ENCODE data around the gene GALNT1. TPM values are rescaled to one million over a fixed set of nuclear protein-coding genes. Genes with fewer than 3 reads are reported as not detected.
A peak's percentile ranks its signal among the peaks of the same experiment; 100 is the strongest.

GALNT1 gene
- total RNA-seq (10 to 100 TPM; 29.5 to 58.7 (median 52.6) TPM), polyA plus RNA-seq (10 to 100 TPM; 23.7 to 70.3 (median 32.5) TPM)
- long read RNA-seq, donor 1, partial matches to known transcripts = 1 of 50 reads
- long read RNA-seq, donor 1, other reads (novel, unspliced or antisense) = 49 of 50 reads
- long read RNA-seq, donor 2, partial matches to known transcripts = 7 of 111 reads
- long read RNA-seq, donor 2, other reads (novel, unspliced or antisense) = 103 of 111 reads

DNA sequence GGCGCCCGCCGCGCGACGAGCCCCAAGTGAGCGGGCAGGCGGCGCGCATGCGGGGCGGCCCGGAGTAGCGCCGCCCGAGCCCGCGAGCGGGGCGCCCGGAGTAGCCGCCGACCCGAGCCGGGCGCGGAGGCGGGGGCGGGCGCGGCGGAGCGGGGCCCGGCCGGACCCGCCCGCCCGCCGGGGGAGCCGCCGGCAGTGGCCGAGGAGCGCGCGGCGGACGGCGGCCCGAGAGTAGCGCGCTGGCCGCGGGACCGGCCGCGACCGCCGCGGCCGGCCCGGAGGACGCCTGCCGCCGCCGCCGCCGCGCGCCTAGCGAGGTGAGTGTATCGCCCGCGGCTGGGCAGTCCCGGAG is at the start of gene GALNT1:
Gene GALNT1, plus strand, starts transcription at position 195 of the 352 bp plus-strand sequence. CDS start 72,923 bp downstream, outside the sequence.
- TF ChIP-seq, protein P1, sequence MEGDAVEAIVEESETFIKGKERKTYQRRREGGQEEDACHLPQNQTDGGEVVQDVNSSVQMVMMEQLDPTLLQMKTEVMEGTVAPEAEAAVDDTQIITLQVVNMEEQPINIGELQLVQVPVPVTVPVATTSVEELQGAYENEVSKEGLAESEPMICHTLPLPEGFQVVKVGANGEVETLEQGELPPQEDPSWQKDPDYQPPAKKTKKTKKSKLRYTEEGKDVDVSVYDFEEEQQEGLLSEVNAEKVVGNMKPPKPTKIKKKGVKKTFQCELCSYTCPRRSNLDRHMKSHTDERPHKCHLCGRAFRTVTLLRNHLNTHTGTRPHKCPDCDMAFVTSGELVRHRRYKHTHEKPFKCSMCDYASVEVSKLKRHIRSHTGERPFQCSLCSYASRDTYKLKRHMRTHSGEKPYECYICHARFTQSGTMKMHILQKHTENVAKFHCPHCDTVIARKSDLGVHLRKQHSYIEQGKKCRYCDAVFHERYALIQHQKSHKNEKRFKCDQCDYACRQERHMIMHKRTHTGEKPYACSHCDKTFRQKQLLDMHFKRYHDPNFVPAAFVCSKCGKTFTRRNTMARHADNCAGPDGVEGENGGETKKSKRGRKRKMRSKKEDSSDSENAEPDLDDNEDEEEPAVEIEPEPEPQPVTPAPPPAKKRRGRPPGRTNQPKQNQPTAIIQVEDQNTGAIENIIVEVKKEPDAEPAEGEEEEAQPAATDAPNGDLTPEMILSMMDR (IDR thresholded peaks at IDR 0.05) = no peak
- Histone ChIP-seq H3K9me3 (no peaks in the 10 kb centered on the region), H3K4me1 (peaks cover 17% of the 10 kb centered on the region), H3K4me3 (peak within 1 kb of the TSS; percentile 95), H3K36me3 (ENCODE audit: insufficient read depth in 1 of 2, low read depth in 1 of 2) (no peaks in the 10 kb centered on the region), H3K27ac (peak within 1 kb of the TSS; percentile 98), H3K27me3 (ENCODE audit: insufficient read depth in 3 of 3, low read length in 2 of 3) (no peaks in the 10 kb centered on the region)
- WGBS, 3 donors = 0 to 1% methylated on average over 5 to 34 of the region's 74 CpGs; no CpG with 5 or more reads in 1 of the 3 donors
- peak; percentile 53 to 72 (median 67) for ATAC-seq
- no peak for DNase-seq
- intact Hi-C loops (cut with DNase I) = loop anchor here (5.0 to 10.0 kb wide), 3 partner anchors 71 to 373 kb away; no protein-coding TSS in a partner anchor

DNA sequence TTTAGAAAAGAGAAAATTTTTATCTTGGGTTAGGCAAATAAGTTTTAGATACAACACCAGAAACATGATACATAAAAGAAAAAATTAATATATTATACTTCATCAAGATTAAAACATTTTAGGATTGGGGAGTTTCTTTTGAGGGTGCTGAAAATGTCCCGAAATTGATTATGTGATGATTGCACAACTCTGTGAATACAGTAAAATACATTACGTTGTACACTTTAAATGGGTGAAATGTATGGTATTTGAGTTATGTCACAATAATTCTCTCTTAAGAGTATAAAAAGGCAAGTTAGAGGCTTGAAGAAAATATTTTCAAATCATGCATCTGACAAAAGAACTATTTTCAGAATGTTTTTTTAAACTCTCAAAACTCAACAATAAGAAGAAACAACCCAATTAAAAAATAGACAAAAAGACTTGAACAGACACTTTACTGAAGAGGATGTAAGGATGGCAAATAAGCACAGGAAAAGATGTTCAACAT is 47.6 kb upstream of the GALNT1 start:
- DNase-seq (no peak), ATAC-seq (no peak)
- Histone ChIP-seq H3K27ac (no peak overlapping the region), H3K36me3 (ENCODE audit: insufficient read depth in 1 of 2, low read depth in 1 of 2) (no peaks in the 10 kb centered on the region), H3K9me3 (peaks cover 8% of the 10 kb centered on the region), H3K27me3 (ENCODE audit: insufficient read depth in 3 of 3, low read length in 2 of 3) (no peaks in the 10 kb centered on the region), H3K4me3 (no peak overlapping the region), H3K4me1 (no peaks in the 10 kb centered on the region)
- TF ChIP-seq, protein P1 (IDR thresholded peaks at IDR 0.05) = no peak
- intact Hi-C loops (cut with DNase I) = no loop called here
- 69 to 79% (median 70%) methylated on average over 2 of the region's 2 CpGs for WGBS, 3 donors

DNA sequence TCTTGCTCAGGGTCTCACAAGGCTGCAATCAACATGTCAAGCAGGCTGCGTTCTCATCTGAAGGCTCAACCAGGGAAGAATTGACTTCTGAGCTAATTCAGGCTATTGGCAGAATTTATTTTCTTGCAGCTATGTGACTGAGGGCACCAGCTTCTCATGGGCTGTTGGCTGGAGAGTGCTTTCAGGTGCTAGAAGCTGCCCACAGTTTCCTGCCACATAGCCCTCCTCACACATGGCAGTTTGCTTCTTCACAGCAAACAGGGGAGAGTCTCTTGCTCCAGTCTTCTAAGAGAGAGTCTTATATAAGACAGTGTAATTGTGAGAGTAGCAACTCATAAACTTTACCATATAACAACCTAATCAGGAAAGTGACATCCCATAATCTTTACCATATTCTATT is 46.2 kb upstream of the GALNT1 start:
- WGBS, 3 donors = 86 to 96% (median 93%) methylated on average over 1 of the region's 1 CpG
- TF ChIP-seq, protein P1 (IDR thresholded peaks at IDR 0.05) = no peak

DNA sequence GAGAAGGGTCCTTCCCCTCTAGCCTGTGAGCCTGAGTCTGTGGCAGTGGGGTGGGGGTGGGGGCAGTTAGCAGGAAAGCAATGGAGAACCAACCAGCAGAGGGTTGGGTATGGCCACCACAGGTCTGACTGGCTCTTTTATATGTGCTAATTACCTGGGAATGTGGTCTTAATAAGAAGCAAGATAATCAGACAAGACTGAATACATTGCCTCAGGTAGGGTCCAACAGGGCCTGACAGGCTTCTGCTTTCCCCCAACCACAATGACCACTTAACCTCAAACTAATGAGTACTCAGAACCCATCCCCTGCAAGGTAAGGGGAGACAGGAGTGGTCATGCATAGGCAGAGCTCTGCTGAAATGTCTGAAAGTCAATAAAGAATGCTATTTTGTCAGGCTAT is 39.2 kb upstream of the GALNT1 start:
- Histone ChIP-seq H3K4me1 (no peaks in the 10 kb centered on the region), H3K9me3 (no peaks in the 10 kb centered on the region), H3K36me3 (ENCODE audit: insufficient read depth in 1 of 2, low read depth in 1 of 2) (no peaks in the 10 kb centered on the region), H3K27me3 (ENCODE audit: insufficient read depth in 3 of 3, low read length in 2 of 3) (no peaks in the 10 kb centered on the region), H3K27ac (no peak overlapping the region), H3K4me3 (no peak overlapping the region)
- TF ChIP-seq, protein P1 (IDR thresholded peaks at IDR 0.05) = no peak
- ATAC-seq (no peak), DNase-seq (no peak)
- intact Hi-C loops (cut with DNase I) = no loop called here

More for the DNA sequence above, 46.2 kb upstream of the GALNT1 start:
- Histone ChIP-seq H3K4me3 (no peak overlapping the region), H3K27me3 (ENCODE audit: insufficient read depth in 3 of 3, low read length in 2 of 3) (no peaks in the 10 kb centered on the region), H3K27ac (no peak overlapping the region), H3K4me1 (no peaks in the 10 kb centered on the region), H3K9me3 (peaks cover 8% of the 10 kb centered on the region), H3K36me3 (ENCODE audit: insufficient read depth in 1 of 2, low read depth in 1 of 2) (no peaks in the 10 kb centered on the region)
- no peak for DNase-seq
- intact Hi-C loops (cut with DNase I) = no loop called here
- no peak for ATAC-seq

Data from psoas muscle (tissue), 8 donors.